ENCODE results near the gene COX8C. TPM values are rescaled to one million over a fixed set of nuclear protein-coding genes. Genes with fewer than 3 reads are reported as not detected.
A peak's percentile ranks its signal among the peaks of the same experiment; 100 is the strongest.

COX8C gene
- total and polyA plus RNA-seq, 2 experiments from 2014 or later, result 0.73 TPM; not detected in 1

- Histone ChIP-seq H3F3A (replicated peaks; ENCODE audit: low read depth) (no peaks in the 10 kb centered on the region), H2AFZ (no peak overlapping the region), H3K27ac (ENCODE audit: low read depth) (no peak overlapping the region), H3K4me1 (ENCODE audit: insufficient read depth) (peaks cover 16% of the 10 kb centered on the region), H3K36me3 (ENCODE audit: insufficient read depth) (no peaks in the 10 kb centered on the region; the same call in 1 of the 2 replicates), H3K4me2 (no peak overlapping the region), H3K27me3 (ENCODE audit: insufficient read depth) (no peaks in the 10 kb centered on the region), H3K9me2 (ENCODE audit: insufficient read depth) (no peaks in the 10 kb centered on the region), H4K20me1 (replicated peaks; ENCODE audit: insufficient read depth) (peaks cover 15% of the 10 kb centered on the region; the same call in 1 of the 2 replicates), H3K4me3 (no peak overlapping the region), H3K79me2 (replicated peaks; ENCODE audit: insufficient read depth) (peaks cover 100% of the 10 kb centered on the region)
- TF ChIP-seq ZNF462 (CRISPR knock-in tag; IDR thresholded peaks at IDR 0.05) (no peak), EZH2 (IDR thresholded peaks at IDR 0.05; ENCODE audit: low read depth, unreplicated experiment) (no peak), EZH2phosphoT487 (IDR thresholded peaks at IDR 0.05; ENCODE audit: unreplicated experiment) (no peak), ZNF331 (CRISPR knock-in tag; IDR thresholded peaks at IDR 0.05; ENCODE audit: low read depth) (no peak), NANOG (IDR thresholded peaks at IDR 0.05; ENCODE audit: borderline replicate concordance) (no peak), CTCF (conservative IDR thresholded peaks at IDR 0.05; ENCODE audit: low read depth in 2 of 2) (no peak), STAT1 (IDR thresholded peaks at IDR 0.05; ENCODE audit: unreplicated experiment) (no peak), POLR2AphosphoS5 (IDR thresholded peaks at IDR 0.05; ENCODE audit: low read depth) (no peak), JUNB (IDR thresholded peaks at IDR 0.05; ENCODE audit: unreplicated experiment) (no peak), REST (IDR thresholded peaks at IDR 0.05; ENCODE audit: unreplicated experiment) (no peak), ZNF114 (CRISPR knock-in tag; IDR thresholded peaks at IDR 0.05) (no peak), ETS1 (IDR thresholded peaks at IDR 0.05) (no peak), CREB1 (CRISPR knock-in tag; IDR thresholded peaks at IDR 0.05; ENCODE audit: low read depth) (no peak)
- DNase-seq (ENCODE audit: low spot score) (no peak), ATAC-seq (no peak)
- peaks cover 4% of the 10 kb centered on the region for H3K27me3 Mint-ChIP-seq (ENCODE audit: insufficient read depth, low read depth, poor library complexity)
- H3K9me3 Mint-ChIP-seq, result no peaks in the 10 kb centered on the region
- peak overlapping the region; percentile 13; the same call in 1 of the 2 replicates for H3K27ac Mint-ChIP-seq
- no peak overlapping the region for H3K4me3 Mint-ChIP-seq
- peaks cover 25% of the 10 kb centered on the region for H3K4me1 Mint-ChIP-seq
- no peaks in the 10 kb centered on the region; the same call in 2 of the 3 replicates for H3K36me3 Mint-ChIP-seq (ENCODE audit: low read depth)
These were observed 23.9 kb upstream of the COX8C start for GRCh38 chr14:93322929-93323599.

All from GM23338 (cell line).